Cardiac septum (tissue), 1 donor: ENCODE results near the gene TIGAR. TPM values are rescaled to one million over a fixed set of nuclear protein-coding genes. Genes with fewer than 3 reads are reported as not detected.

Source experiments
- DNase-seq: peaks from one replicate; pipeline ENCODE4 v3.0.0-alpha.2; 2020; ENCODE audit warnings: low spot score
- intact Hi-C: fragments of 100-400 bp; cut with DNase I; formaldehyde crosslinking; loops from one replicate; pipeline ENCODE4 v1.14.0; 2022
- total RNA-seq: library from RNA; stranded (reverse); fragmentation: NEBNext Ultra II Directional; extraction: Animal tissue kit (Norgen Biotek cat#: 25700); gene quantifications from one replicate; pipeline ENCODE4 v1.2.1, GENCODE V29; 2021
- donor health status: DM: no; HTN: no; CAD: no.

The TIGAR gene
- total RNA-seq, 1 donor from 2014 or later = 13.0 TPM

GRCh38 chr12:4355156-4356040 is 34.4 kb downstream of the TIGAR start:
- intact Hi-C loops = no loop called here
- DNase-seq = no peak

DNA sequence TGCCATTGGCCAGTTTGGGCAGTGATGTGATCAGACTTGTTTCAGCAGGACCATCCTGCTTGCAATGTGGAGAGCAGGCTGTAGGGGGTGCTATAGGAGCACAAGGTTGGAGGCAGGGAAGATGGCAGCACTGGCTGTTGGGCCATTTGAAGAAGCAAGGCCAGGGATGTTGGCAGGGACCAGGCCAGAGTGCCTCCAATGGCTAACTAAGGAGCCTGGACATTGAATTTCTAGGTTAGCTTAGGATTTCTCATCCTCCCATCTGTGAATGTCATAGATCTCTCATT is 35.0 kb downstream of the TIGAR start:
- DNase-seq = no peak
- intact Hi-C loops = no loop called here

DNA sequence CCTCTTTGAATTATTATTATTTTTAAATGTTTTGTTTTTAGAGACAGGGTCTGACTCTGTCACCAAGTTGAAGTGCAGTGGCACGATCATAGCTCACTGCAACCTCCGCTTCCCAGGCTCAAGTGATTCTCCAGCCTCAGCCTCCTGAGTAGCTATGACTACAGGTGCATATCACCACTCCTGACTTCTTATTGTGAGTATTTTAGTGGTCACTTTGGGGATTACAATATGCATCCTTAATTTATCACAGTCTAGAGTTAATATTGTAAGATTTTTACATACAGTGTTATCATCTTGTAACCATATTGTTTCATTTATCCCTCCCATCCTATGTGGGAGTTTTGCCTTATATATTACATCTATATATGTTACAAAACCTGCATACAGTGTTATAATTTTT is 45.1 kb downstream of the TIGAR start:
- no peak for DNase-seq

DNA sequence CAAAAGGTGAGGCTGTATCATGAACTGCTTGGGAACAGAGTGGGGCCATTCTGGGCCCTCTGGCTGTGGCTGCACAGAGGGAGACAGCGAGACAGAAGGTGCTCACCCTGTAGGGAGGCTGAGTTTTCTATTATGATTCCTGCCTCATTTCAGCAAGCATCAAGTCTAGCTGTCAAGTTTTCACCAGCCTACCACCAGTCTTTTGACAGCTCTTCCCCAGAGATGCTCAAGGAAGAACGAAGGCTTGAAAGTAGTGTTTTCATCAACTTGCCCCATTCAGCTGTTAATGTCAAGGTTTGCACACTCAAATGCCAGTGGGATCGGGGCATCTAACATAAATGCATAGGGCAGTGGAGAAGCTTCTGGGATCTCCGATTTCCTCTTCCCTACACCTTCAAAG is 48.5 kb downstream of the TIGAR start:
- no peak for DNase-seq
- intact Hi-C loops = no loop called here

More for the DNA sequence above, 45.1 kb downstream of the TIGAR start:
- intact Hi-C loops = no loop called here

DNA sequence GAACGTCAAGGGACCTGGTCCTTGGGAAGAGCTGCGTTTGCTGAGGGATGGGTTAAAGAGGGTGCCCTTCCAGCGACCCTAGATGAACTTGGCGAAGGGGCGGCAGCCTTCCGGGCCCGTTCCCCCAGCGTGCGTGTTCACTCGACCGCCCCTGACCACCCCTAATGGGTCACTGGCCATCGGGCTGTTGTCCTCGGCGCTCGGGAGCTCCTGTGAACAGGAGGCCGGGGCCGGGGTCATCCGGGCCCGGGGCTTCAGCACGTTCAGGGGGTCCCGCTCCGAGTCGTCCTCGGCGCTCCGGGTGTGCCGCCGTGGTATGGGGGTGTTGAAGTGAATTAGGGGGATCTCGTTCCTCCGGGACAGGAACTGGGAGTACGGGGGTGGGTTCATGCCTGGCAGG is 49.3 kb downstream of the TIGAR start:
- DNase-seq = no peak
- intact Hi-C loops = no loop called here

GRCh38 chr12:4372653-4373052 is 51.6 kb downstream of the TIGAR start:
- DNase-seq = no peak
- intact Hi-C loops = no loop called here

GRCh38 chr12:4375449-4375848 is 54.4 kb downstream of the TIGAR start:
- DNase-seq = no peak
- intact Hi-C loops = no loop called here

DNA sequence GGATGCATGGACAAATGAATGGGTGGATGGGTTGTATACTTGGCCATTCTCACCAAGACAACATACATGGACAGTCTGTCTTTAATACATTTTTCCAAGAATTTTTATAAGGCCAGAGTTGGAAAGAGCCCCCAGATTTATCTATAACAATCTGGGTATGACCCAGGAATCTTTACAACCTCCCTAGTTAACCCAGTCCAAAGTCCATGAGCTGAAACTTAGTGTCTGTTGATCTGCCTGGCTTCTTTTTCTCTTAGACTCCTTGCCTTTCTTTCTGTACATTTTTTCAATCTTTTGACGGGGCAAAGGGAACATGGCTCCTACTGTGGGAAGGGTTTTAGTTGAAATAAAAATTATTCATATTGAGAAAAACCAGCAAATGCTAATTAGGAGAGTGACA is 57.8 kb downstream of the TIGAR start:
- intact Hi-C loops = no loop called here
- no peak for DNase-seq

DNA sequence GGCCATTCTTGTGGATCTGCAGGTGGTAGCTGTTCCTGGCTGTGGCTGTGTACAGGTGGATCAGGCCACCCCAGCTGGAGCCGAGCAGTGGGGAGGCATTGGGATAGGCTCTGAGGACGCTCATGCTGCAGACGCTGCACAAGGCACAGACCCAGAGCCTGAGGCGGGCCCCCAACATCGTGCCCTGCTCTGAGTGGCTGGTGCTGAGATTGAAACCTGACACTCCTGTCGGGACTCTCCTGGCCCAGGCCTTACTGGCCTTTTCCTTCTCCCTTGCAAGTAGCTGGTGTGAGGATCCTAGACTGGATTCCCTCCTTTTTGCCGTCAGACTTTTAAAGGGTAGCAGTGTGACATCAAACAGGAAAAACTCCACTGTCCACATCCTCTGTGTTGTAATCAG is 58.4 kb downstream of the TIGAR start, which contains the start of gene FGF23:
Gene FGF23 (minus strand): TSS at position 308 of the 400 bp plus-strand sequence. CDS start 130 bp downstream, at position 178.
- intact Hi-C loops = no loop called here
- no peak for DNase-seq

DNA sequence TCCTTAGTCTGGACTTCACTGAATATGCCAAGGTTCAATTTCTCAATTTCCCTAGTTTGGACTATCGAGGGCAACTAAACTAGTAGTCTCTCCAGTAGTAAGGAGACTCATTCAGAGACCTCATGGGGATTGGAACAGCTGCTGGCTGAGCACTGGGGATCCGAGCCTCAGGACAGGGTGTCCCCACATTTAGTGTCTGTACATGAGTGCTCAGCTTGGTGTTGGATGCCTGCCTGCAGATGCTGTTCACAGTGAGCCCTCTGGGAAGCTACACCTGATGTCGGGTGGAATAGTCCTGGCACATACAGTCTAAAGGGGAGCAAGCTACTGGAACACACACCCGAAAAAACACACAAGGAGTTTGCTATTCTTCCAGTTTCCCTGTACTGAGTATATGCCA is 59.3 kb downstream of the TIGAR start:
- intact Hi-C loops = no loop called here
- DNase-seq = no peak

GRCh38 chr12:4383304-4383865 is 62.4 kb downstream of the TIGAR start:
- no peak for DNase-seq
- intact Hi-C loops = no loop called here

DNA sequence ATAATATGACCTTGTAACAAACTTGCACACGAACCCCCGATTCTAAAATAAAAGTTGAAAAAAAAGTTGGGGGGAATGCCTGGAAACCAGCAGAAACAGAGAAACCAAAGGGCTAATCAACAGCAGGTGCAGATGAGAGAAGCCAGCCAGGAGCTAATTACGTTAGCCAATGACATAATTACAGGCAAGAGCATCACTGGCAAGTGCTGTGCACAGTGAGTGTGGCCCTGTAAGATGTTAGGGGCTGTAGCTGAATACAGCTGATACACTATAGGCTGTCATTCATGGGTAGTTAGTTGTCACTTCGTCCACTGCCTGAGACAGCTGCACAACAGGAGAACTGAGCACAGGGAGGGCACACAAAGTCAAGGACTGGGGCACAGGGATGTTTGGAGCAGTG is 65.8 kb downstream of the TIGAR start:
- intact Hi-C loops = no loop called here

GRCh38 chr12:4387607-4388006 is 66.6 kb downstream of the TIGAR start:
- intact Hi-C loops = no loop called here
- DNase-seq = no peak

More for the DNA sequence above, 65.8 kb downstream of the TIGAR start:
- no peak for DNase-seq

GRCh38 chr12:4388032-4388431 is 67.0 kb downstream of the TIGAR start:
- intact Hi-C loops = no loop called here

DNA sequence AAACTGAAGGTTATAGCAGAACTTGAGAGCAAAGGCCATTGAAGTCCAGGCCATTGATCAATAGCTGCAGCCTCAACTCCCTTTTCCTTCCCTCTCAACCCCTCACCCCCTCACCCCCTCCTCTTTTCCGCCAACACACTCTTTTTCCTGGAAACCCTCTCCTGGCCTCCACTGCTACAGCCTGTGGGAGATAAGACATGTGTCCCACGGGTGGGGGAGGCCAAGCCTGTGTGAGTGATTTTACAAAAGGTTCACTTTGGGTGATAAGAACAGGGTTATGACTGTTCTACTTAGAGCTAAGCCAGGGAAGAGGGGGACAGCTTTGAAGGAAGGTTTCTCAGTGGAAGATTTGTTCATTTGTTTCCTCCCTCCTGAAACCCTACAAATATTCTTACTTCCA is 67.6 kb downstream of the TIGAR start:
- intact Hi-C loops = no loop called here
- DNase-seq = no peak

More at GRCh38 chr12:4388032-4388431, 67.0 kb downstream of the TIGAR start:
- DNase-seq = no peak

DNA sequence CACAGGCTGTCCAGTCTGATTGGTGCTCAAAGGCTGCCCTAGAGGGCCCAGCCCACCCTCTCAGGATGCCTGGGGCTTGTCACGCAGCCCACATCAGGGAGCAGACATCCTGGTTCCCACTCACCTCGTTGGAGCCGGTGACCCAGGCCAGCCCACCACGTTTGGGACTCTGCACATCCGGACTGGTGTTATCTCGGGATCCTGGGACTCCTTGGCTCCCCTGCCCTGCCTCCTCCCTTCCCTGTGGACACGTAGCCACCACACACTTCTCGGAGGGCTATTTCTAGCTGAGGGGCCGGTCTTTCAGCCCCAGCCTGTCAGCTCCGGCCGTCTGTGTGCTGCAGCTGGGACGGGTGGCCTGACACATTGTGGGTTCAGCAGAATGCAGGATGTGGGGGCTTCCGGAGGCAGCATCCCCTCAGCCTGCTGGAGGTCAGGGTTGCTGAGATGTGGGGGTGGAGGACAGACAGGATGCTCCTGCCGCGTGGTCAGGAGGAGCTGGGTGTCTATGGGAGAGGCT is 71.3 kb downstream of the TIGAR start:
- no peak for DNase-seq
- intact Hi-C loops = no loop called here

DNA sequence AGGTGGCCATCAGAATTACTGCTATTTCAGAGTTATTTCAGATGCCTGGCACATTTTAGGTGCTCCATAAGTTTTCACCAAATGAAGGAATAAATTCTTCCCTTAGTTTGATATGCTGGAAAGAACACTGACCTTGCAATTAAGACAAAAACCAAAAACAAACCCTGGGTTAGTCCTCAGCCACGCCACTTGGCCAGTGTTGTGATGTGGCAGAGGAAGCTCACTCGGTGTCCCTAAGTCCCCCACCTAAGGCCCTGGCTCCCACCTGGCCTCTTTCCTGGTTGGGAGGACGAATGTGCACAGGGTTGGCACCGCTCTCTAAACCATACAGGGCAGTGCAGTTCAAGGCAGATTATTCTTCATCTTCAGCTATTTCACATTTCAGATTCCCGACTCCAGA is 72.2 kb downstream of the TIGAR start:
- no peak for DNase-seq
- intact Hi-C loops = no loop called here

DNA sequence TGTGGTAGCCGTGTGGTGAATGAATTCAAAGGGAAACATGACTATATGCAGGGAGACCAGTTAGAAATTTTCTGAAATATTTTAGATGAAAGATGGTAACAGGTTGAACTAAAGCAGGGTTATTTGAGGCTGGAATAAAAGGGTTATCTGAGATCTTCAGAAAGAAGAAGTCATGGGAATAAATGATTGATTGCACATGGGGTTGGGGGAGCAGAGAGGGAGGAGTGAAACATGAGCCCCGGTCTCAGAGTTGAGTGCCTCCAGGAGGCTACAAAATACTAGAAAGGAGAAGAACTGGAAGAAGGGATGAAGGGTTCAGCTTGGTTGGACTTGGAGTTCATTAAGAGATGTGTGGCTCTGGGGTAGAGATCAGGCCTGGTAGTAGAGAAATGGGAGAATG is 74.8 kb downstream of the TIGAR start:
- intact Hi-C loops = no loop called here
- no peak for DNase-seq

DNA sequence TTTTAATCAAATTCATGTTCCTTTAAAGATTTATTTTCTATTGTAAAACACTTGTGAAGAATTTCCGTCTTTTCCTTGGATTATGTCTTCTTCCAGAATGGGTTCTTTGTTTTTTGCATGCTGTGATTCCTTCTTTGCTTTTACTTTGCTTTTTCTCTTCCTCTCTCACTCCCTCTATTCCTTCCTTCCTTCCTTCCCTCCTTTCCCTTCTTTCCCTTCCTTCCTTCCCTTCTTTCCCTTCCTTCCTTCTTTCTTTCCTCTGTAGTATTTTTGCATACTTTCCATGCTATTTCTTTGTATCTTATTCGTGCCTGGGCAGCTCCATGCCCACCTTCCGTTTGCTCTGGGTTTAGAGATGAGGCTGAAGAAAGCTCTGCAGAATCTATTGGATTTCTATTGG is 80.1 kb downstream of the TIGAR start:
- intact Hi-C loops = no loop called here
- DNase-seq = no peak

GRCh38 chr12:4402996-4403395 is 82.0 kb downstream of the TIGAR start:
- no peak for DNase-seq
- intact Hi-C loops = no loop called here
